Measurements from ENCODE around the gene CABLES2.

The CABLES2 gene, protein sequence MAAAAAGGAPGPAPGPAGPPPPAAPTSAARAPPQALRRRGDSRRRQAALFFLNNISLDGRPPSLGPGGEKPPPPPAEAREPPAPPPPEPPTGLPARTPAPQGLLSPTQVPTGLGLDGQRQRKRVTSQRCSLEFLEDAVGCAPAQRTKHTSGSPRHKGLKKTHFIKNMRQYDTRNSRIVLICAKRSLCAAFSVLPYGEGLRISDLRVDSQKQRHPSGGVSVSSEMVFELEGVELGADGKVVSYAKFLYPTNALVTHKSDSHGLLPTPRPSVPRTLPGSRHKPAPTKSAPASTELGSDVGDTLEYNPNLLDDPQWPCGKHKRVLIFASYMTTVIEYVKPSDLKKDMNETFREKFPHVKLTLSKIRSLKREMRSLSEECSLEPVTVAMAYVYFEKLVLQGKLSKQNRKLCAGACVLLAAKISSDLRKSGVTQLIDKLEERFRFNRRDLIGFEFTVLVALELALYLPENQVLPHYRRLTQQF

DNA sequence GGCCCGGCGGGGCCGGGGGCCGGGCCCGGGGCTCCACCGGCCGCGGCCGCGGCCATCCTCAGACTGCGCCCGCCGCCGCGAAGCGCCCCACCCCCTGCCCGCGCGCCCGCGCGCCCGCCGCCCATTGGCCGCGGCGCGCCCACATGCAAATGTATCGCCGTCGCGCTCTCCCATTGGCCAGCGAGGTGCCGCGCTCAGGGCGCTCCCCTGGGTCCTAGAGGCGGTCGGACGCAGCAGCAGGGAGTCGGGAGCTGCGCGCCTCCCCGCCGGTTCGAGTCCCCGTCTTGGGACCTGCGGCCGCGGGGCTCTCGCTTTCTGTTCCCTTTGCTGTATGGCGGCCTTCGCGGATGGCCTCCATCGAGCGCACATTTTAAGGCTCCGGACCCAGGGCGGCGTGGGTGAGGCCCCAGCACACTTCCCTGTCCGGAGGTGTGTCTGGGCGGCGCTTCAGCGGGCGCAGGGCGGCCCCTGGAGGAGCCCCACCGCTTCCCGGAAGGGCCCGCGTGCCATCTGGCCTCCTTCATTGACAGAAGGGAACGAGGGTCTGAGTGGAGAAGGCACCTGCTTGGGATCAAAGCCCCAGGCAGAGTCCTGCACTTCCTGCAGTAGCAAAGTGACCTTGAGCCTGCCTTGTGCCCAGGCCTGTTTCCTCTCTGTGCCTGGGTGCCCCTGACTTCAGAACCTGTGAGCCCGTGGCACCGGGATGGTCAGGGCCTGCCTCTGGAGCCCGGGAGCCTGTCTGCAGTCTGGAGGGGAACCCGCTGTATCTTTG is at the start of gene CABLES2:
CABLES2 (minus strand) TSS at position 65 of the 772 bp plus-strand sequence; CDS start at position 56, 9 bp downstream.
- peak; percentile 79 for DNase-seq

DNA sequence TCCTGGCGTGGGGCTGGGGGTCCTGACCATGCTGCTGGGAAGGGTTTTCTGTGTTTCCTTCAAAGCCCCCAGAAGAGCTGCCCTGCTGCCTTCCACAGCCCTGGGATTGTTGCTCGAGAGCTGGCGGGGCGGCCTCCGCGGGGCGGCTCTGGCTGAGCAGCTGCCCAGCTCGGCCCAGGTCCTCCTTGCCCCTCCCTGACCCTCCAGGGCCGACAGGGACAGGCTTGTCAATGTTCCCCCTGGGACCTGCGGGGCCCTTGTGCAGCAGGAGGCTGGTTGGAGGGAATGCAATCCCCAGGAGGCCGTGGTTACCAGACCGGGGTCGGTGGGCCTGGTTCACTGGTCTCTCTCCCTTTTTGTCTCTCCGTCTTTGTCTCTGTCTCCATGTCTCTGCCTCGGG is 48.8 kb upstream of the CABLES2 start:
- no peak for DNase-seq

DNA sequence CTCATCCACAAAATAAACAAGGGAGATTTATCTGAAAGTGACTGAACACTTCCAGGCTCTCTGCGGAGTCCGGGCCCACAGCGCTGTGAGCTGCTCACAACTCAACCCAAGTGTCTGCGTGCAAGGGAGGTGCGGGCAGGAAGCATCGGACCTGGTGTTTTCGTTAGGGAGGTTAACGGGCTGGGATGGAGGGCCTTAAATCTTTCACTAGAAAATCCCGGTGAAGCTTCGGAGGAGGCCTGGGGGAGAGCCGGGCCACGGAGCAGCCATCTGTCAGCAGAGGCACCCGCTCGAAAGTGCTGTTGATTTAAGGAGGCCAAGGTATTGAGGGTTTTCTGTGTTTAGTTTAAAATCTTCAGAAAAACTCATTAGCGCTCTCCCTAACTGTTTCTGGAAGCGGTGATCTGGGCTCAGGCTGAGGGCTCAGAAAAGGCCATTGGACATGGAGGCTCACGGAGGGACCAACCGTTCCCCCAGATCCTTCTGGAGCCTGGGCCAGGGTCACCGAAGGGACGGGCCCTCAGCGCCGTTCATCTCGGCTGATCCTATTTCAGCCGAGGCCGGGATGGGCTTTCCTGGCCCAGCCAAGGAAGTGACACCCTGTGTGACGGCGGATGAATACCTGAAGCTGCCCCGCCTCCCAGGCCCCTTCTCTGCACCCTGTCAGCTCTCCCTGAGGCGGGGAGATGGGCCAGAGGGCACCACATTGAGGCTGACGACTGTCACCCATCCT is 48.0 kb upstream of the CABLES2 start:
- DNase-seq: no peak

DNA sequence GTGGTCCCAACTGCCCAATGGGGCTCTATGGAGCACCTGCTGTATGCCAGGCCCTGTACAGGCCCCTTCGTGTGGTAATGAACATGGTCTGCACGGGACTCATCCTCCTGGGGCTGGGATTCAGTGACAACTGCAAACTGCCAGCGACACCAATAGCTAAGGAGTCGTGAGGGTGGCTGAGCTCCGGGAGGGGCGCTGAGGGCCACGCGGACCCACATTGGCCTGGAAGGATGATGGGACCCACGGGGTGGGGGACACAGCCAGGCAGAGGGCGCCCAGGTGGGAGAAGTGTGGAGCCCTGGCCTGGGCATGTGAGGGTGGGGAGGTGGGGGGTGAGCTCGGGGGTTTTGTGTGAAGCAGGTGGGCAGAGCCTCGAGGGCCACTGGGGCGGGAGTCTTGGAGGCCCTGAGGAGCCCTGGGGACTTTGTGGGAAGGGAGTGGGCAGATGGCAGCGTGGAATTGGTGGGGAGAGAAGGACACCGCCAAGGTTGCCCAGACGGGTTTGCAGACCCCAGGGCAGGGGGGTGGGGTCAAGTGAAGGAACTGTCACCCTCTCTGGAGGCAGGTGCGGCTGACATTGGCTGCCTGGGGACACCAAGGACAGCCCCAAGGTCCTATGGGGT is 46.2 kb upstream of the CABLES2 start:
- no peak for DNase-seq

DNA sequence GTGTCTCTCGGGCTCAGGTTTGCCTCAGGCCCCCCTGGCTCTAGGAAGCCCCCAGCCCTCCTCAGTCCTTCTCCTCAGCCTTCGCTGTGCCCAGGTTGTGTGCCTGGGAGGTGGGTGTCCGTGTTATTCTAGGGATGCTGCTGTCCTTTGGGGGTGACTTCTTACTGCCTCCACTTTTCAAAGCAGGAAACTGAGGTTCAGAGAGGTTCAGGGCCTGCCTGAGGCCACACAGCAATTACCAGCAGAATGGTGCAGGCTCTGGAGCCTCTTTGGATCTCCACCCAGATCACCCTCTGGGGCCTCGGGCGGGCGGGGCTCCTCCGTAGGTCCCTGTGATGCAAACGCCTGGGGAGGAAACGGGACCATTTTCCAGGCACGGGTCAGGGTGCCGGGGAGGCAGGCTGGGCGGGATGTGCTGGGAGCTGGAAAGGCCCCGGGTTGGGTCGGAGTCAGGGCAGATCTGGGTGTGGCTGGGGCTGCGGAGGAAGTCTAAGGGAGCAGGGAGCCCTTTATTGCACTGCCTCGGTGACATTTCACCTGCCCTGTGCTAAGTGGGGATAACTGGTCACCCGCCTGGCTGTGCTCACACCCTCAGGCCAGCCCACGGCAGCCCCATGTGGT is 45.5 kb upstream of the CABLES2 start:
- no peak for DNase-seq

DNA sequence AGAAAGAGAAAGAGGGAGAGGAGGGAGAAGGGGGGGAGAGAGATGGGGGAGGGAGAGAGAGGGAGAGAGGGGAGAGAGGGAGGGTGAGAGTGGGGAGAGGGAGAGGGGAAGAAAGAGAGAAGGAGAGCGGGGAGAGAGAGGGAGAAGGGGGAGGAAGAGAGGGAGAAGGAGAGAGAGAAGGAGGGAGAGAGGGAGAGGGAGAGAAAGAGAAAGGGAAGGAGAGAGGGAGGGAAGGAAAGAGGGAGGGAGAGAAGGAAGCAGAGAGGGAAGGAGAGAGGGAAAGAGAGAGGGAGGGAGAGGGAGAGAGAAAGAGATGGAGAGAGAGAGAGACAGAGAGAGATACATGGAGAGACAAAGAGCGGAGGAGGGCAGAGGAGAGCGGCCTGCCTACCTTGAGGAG is 44.9 kb upstream of the CABLES2 start:
- no peak for DNase-seq

DNA sequence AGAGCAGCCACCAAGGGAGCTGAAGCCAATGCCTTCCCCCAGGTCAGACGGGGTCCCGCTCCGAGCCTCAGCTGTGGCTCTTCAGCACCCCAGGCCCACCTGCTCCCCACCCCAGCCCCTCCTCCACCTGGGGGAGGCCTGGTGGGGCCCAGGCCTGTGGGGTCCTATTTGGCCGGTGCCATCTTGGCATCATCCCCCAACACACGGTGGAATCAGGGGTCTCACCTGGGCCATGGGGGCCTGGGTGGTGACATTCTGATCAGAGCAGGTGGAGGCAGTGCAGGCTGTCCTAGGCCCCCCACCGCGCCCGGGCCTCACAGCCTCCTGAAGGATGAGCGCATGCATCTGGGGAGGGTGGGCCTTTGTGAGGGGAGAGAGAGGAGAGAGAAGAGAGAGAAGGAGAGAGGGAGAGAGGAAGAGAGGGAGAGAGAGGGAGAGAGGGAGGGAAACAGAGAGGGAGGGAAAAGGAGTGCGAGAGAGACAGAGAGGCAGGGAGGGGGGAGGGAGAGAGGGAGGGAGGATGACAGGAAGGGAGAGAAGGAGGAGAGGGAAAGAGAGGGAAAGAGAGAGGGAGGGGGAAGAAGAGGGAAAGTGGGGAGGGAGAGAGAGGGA is 44.2 kb upstream of the CABLES2 start:
- DNase-seq: no peak

DNA sequence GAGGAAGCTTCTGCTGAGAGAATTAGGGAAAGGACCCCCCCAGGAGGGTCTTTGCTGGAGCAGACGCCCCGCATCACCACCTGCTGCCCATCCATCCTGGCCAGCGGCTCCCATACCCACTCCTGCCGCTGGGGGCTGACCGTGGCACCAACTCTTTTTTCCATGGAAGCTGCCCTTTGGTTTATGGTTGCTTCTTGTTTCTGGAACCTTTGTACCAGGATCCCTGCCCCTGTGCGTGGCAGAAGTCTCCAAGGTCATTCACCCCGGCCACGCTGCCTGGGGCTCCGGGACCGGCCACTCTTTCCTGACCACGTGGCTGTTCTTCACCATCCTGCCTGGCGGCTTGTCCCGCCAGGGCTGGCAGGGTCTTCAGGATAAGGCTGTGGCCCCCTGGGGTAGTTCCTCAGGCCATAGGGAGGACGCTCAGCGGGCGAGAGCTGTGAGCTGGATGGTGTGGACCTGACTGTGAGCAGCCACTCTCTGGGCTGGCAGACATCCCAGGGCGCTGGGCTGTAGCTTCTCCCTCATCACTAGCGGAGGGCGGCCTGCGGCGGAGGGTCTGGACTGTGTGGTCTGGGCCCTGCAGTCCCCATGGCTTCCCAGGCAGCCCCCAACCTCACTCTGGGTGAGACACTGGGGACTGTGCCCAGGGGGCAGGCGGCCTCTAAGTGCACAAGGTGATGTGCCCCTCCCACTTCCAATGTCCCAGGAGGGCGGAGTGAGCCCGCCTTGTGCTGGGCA is 43.0 kb upstream of the CABLES2 start:
- DNase-seq: no peak

DNA sequence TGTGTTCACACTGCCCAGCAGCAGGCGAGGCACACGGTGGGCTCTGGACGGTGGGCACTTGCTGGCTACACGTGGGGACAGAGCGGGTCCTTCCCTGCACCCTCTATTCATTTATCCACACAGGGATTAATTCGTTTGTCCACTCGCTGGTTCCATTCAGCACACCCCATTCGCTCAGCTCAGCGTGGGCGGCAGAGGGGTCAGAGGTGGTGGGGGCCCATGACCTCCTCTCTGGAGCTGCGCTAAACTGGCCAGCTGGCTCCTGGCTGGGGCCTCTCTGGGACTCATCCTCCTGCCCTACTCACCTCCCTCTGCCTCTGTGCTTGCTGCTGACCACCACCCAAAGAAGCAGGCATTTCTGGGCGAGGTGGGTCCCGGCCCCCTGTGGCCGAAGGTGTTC is 41.7 kb upstream of the CABLES2 start:
- no peak for DNase-seq

DNA sequence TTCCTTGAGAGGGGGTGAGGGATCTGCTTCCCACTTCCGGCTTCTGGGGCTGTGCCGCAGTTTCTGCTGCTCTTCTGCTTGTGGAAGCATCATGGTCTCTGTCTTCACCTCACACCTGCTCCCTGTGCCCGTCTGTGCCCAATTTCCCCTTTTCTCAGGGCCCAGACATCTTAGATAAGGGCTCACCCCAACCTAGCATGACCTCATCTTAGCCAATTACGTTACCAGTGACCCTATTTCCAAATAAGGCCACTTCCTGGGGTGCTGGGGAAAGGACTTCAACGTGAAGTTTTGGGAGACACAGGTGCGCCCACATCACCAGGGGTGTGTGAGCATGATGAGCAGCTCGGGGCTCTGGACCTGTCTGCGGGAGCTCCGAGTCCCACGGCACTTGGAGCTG is 41.0 kb upstream of the CABLES2 start:
- no peak for DNase-seq

DNA sequence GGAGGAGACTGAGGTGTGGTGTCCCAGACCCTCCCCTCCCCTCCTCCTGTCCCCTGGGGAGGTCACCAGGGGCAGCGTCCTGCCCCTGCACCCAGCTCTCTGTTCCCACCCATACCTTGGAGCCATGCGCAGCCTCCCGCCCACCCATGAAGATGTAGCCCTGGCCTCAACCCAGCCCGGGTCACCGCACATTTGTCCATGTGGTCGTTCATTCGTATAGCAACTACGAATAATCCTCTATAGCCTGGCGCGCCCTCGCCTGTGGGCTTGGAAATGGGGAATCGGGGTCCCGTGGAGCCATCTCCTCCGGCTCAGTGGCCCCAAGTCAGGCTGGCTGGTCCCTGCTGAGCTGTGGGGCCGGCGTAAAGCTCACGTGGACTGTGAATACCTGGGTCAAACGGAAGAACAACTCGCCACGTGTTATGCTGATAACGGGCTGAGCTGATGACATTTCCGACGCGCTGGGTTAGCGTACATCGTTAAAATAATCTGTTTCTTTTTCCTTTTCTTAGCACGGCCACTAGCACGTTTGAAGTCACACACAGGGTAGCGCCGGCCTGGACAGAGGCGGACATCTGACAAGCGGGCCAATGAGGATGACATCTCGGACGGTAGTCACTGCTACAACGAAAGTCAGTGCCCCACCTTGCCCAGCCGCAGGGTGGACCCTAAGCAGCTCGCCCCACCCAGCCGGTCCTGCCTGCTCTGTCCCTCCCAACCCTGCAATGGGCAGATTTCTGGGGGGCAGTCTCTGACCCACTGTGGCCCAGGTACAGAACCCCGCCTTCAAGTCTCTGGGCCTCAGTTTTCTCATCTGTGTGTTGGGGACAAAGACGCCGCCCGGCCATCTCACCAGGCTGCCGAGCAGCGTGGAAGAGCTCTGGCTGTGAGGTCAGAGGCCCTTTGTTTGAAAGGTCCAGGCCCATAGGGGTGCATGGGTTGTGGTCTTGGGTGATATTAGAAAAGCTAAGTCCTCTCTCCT is 40.1 kb upstream of the CABLES2 start:
- no peak for DNase-seq

DNA sequence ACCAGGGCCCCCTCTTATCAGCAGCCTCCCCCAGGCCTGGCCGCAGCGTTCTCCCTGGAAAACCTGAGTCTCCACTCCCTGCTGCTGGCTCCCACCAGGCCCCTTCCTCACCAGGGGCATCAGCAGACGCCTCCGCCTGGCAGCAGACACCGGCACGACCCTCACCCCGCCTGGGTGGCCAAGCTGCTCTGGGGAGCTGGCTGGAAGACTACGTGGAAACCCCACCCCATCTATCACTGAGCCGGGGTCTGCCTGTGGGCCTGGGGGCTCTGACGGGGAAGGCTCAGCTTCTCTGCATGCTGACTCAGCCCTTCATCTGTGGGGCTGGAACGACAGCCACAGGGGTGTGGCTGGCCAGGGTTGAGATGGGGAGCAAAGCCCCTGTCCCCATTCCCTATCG is 39.4 kb upstream of the CABLES2 start:
- no peak for DNase-seq

DNA sequence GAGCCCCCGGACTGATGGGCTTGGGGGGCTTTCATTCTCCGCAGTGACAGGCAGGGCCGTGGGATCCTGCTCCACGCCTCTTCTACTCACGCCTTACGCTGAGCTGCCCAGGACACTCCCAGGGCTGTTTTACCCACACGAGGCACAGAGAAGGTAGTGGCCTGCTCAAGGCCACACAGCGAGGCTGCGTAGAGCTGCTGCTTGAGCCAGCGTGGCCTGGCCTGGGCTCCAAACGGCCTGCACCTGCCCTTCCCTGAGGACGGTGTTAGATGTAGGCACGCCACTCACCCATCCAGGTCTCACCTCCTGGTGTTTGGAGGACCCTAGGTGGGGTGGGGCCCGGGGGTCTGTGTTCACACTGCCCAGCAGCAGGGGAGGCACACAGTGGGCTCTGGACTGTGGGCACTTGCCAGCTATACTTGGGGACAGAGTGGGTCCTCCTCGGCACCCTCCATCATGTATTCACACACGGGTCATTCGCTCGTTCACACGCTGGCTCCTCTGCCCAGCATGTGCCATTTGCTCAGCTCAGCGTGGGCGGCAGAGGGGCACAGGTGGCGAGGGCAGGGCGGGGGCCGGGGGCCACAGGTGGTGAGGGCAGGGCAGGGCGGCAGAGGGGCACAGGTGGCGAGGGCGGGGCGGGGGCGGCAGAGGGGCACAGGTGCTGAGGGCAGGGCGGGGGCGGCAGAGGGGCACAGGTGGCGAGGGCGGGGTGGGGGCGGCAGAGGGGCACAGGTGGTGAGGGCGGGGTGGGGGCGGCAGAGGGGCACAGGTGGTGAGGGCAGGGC is 38.7 kb upstream of the CABLES2 start:
- no peak for DNase-seq

DNA sequence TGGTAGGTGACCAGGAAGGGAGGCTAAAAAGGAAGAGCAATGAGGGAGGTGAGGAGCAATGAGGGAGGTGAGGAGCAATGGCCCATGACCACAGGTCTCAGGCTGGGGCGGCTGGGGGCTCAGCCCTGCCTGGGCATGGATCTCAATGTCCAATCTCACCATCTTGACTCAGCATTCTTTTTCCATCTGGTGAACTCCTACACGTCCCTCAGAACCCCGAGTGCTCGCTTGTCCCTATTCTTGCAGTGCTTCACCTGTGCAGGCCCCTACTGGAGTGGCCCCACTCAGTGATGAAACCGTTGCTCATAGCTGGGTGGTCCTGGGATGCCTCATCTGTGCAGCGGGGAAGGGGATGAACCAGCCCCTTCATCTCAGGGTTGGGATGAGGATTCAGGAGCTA is 37.2 kb upstream of the CABLES2 start:
- DNase-seq: no peak

DNA sequence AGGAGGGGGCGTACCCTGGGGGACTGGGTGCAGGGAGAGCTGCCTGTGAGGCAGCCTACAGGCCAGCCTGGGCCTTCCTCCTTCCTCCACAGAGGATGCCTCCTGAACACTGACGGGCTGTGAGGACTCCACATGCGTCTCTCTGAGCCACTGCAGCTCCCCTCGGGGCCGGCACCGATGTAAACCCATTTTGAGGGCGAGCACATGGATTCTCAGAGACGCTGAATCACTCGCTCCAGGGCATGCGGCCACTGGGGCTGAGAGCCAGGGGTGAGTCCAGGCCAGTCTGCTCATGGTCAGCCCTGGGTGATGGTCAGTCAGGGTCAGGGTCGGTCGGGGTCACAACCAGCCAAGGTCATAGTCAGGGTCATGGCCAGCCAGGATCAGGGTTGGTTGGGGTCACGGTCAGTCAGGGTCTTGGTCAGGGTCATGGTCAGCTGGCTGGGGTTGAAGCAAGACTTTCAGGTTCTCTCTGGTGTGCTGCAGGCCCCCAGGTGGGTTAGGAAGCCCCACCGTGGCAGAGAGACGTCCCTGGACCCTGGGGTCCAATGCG is 35.0 kb upstream of the CABLES2 start:
- DNase-seq: no peak

DNA sequence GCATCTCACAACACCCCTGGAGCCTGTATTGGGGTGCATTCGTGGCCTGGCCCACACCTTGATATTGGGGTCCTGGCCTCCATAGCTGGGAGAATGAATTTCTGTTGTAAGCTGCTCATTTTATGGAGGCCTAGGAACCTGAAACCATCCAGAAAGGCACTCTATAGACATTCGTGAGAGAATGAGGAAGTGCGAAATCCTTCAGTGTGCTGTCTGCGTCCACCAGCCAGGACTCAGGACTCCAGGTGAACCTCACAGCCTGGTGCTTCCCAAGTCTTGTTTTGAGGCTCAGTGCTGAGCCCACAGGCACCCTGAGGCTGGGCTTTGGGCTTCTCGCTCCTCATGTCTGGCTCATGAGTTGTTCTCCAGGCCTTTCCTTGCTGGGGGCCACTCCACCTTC is 32.1 kb upstream of the CABLES2 start:
- no peak for DNase-seq

DNA sequence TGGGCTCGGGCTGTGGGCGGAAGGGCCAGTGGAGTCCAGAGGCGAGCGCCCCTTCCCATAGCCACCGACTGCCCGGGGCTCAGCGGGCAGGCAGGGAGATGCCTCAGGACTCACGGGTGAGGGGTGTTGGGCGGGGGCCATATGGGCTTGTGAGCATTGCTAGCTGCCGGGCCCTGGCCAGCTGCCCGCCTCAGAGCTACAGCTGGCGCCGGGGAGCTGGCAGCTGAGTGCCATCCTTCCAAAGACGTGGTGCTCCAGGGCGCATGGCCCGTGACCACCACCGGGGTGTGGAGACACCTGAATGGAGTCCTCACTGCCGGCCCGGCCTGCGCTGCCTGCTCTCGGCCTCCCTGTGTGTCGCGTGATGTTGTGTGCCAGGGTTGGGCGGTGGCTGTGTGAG is 30.8 kb upstream of the CABLES2 start:
- no peak for DNase-seq

DNA sequence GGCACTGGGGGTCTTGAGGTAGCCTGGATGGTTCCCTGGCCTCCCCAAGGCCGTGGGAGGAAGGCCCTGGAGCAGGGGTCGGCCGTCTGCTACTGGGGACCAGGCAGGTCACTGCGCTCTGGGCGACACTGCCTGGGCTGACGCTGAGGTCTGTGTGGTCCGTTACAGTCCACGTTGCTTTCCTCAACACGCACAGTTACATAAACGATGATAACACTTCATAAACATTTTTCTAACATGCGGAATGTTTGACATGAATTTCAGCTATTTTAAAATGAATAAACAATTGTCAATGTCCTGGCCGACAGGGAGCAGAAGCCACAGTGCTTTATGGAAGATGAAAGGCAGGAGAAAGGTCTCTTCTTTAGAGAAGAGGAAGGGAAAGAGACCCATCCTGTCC is 30.4 kb upstream of the CABLES2 start:
- no peak for DNase-seq

DNA sequence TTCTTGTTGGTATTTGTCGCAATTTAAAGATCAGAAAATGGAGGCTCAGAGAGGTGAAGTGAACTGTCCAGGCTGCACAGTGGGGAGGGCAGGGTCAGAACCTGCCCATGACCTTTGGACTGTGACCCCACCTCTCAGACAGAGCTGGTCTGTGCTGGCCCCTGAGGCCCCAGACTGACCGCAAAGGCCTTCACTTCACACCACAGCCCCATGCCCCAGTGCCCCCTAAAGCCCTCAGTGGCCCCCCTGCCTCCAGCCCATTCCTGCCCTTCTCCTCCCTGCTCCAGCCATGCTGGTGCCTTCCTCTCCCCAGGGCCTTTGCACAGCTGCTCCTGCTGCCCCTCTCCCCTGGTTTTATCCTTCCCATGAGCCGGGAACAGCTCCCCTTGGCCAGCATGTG is 29.6 kb upstream of the CABLES2 start:
- no peak for DNase-seq

All from cortex of kidney (tissue), 1 donor.